ENCODE results near the gene RPL10. TPM values are rescaled to one million over a fixed set of nuclear protein-coding genes. Genes with fewer than 3 reads are reported as not detected.

RPL10 gene
- total RNA-seq: 1,000 to 10,000 TPM; 1,915 to 2,641 TPM

GRCh38 chrX:154397888-154398667 is at the start of gene RPL10:
TSS of gene RPL10 (plus strand) at chrX:154398377. CDS start at chrX:154398520, 143 bp downstream.
- peak; percentile 91 for DNase-seq
- no peaks in the 10 kb centered on the region for H3K27me3 ChIP-seq
- H3K4me3 ChIP-seq: peak within 1 kb of the TSS; percentile 63
- peak within 1 kb of the TSS; percentile 96 for H3K27ac ChIP-seq
- intact Hi-C loops (cut with DNase I): no loop called here
- H3K36me3 ChIP-seq: no peaks in the 10 kb centered on the region
- TF ChIP-seq, protein P1, sequence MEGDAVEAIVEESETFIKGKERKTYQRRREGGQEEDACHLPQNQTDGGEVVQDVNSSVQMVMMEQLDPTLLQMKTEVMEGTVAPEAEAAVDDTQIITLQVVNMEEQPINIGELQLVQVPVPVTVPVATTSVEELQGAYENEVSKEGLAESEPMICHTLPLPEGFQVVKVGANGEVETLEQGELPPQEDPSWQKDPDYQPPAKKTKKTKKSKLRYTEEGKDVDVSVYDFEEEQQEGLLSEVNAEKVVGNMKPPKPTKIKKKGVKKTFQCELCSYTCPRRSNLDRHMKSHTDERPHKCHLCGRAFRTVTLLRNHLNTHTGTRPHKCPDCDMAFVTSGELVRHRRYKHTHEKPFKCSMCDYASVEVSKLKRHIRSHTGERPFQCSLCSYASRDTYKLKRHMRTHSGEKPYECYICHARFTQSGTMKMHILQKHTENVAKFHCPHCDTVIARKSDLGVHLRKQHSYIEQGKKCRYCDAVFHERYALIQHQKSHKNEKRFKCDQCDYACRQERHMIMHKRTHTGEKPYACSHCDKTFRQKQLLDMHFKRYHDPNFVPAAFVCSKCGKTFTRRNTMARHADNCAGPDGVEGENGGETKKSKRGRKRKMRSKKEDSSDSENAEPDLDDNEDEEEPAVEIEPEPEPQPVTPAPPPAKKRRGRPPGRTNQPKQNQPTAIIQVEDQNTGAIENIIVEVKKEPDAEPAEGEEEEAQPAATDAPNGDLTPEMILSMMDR (IDR thresholded peaks at IDR 0.05): no peak
- no peaks in the 10 kb centered on the region for H3K9me3 ChIP-seq
- H3K9ac ChIP-seq (ENCODE audit: low read depth in 2 of 2, low read length in 2 of 2): peak within 1 kb of the TSS; percentile 80 to 98
- no peaks in the 10 kb centered on the region for H3K4me1 ChIP-seq

GRCh38 chrX:154348646-154349358 is 49.4 kb upstream of the RPL10 start:
- no peaks in the 10 kb centered on the region for H3K36me3 ChIP-seq

GRCh38 chrX:154349359-154349935 is 48.7 kb upstream of the RPL10 start:
- H3K27ac ChIP-seq: no peak overlapping the region
- H3K4me3 ChIP-seq: no peak overlapping the region
- intact Hi-C loops (cut with DNase I): no loop called here
- H3K27me3 ChIP-seq: no peaks in the 10 kb centered on the region
- peaks cover 8% of the 10 kb centered on the region for H3K4me1 ChIP-seq
- no peaks in the 10 kb centered on the region for H3K9me3 ChIP-seq
- no peak overlapping the region for H3K9ac ChIP-seq (ENCODE audit: low read depth in 2 of 2, low read length in 2 of 2)
- no peaks in the 10 kb centered on the region for H3K36me3 ChIP-seq
- TF ChIP-seq, protein P1 (IDR thresholded peaks at IDR 0.05): no peak
- DNase-seq: no peak

More at GRCh38 chrX:154348646-154349358, 49.4 kb upstream of the RPL10 start:
- H3K9me3 ChIP-seq: no peaks in the 10 kb centered on the region
- H3K9ac ChIP-seq (ENCODE audit: low read depth in 2 of 2, low read length in 2 of 2): no peak overlapping the region
- H3K27me3 ChIP-seq: no peaks in the 10 kb centered on the region
- TF ChIP-seq, protein P1 (IDR thresholded peaks at IDR 0.05): no peak
- peaks cover 8% of the 10 kb centered on the region for H3K4me1 ChIP-seq
- intact Hi-C loops (cut with DNase I): no loop called here
- no peak for DNase-seq
- H3K4me3 ChIP-seq: no peak overlapping the region
- no peak overlapping the region for H3K27ac ChIP-seq

- Histone ChIP-seq H3K4me3 (no peak overlapping the region), H3K27ac (no peak overlapping the region), H3K4me1 (peaks cover 8% of the 10 kb centered on the region), H3K9me3 (no peaks in the 10 kb centered on the region), H3K27me3 (no peaks in the 10 kb centered on the region), H3K9ac (ENCODE audit: low read depth in 2 of 2, low read length in 2 of 2) (no peak overlapping the region), H3K36me3 (no peaks in the 10 kb centered on the region)
- intact Hi-C loops (cut with DNase I): no loop called here
- DNase-seq: no peak
- TF ChIP-seq, protein P1 (IDR thresholded peaks at IDR 0.05): no peak
These were observed 48.2 kb upstream of the RPL10 start for GRCh38 chrX:154349979-154350378.

GRCh38 chrX:154350429-154351182 is 47.6 kb upstream of the RPL10 start:
- no peak overlapping the region for H3K27ac ChIP-seq
- no peak overlapping the region for H3K4me3 ChIP-seq
- H3K4me1 ChIP-seq: peaks cover 8% of the 10 kb centered on the region
- no peaks in the 10 kb centered on the region for H3K36me3 ChIP-seq
- intact Hi-C loops (cut with DNase I): no loop called here
- TF ChIP-seq, protein P1 (IDR thresholded peaks at IDR 0.05): no peak
- no peak for DNase-seq
- peak overlapping the region in 1 of 2 donors; percentile 35 for H3K9ac ChIP-seq (ENCODE audit: low read depth in 2 of 2, low read length in 2 of 2)
- H3K9me3 ChIP-seq: no peaks in the 10 kb centered on the region
- H3K27me3 ChIP-seq: no peaks in the 10 kb centered on the region

Measured in colonic mucosa (tissue), 4 donors.